Naive thymus-derived CD4-positive, alpha-beta T cell (primary cell): ENCODE data around the gene ADGRG4. TPM values are rescaled to one million over a fixed set of nuclear protein-coding genes. Genes with fewer than 3 reads are reported as not detected.

Experiments
- ATAC-seq: fragments of 150-1000 bp; cut with Tn5 transposase; 2 replicates; pipeline ENCODE4 v1.10.0; 2021; ENCODE audit warnings: mild to moderate bottlenecking, moderate library complexity
- CTCF ChIA-PET: fragments of 350-600 bp; sonication (Branson Sonifier 250); formaldehyde crosslinking; loops from one replicate; lab custom pipeline; 2021; ENCODE audit warnings: antibody characterized with exemption; lab: Charles Lee
- POLR2A ChIA-PET: fragments of 350-600 bp; sonication (Branson Sonifier 250); formaldehyde crosslinking; loops from one replicate; lab custom pipeline; 2021; ENCODE audit warnings: antibody characterized with exemption, inconsistent platforms; lab: Charles Lee
- DNase-seq, 9 donors: peaks; one replicate each; pipeline versions ENCODE4 v3.0.0 to v3.0.0-alpha.2; 2020 to 2022; ENCODE audit warnings: mixed read lengths in 1 of 9
- H3K27ac ChIP-seq: one replicate; pipeline ENCODE4 v1.7.0; 2013; ENCODE audit warnings: mild to moderate bottlenecking, low read depth, low read length, moderate library complexity
- H3K27me3 ChIP-seq, 2 donors: one replicate each; pipeline ENCODE4 v1.7.0; 2013; ENCODE audit warnings: low read length in 2 of 2, mild to moderate bottlenecking in 2 of 2, moderate library complexity in 2 of 2; ENCODE audit not compliant: control insufficient read depth in 2 of 2, insufficient read depth in 2 of 2
- H3K36me3 ChIP-seq, 3 experiments: 1 replicate in 2 of 3; 2 replicates in 1 of 3; pipeline ENCODE4 v1.7.0; 2013; ENCODE audit warnings: low read length in 3 of 3, mild to moderate bottlenecking in 3 of 3, moderate library complexity in 1 of 3; ENCODE audit not compliant: insufficient read depth in 3 of 3, control insufficient read depth in 2 of 3
- H3K4me1 ChIP-seq, 2 donors: one replicate each; pipeline ENCODE4 v1.7.0; 2013; ENCODE audit warnings: low read length in 2 of 2, mild to moderate bottlenecking in 2 of 2, moderate library complexity in 1 of 2; ENCODE audit not compliant: control insufficient read depth in 2 of 2, insufficient read depth in 2 of 2
- H3K4me3 ChIP-seq: 2 replicates; pipeline ENCODE4 v1.7.0; 2013; ENCODE audit warnings: mild to moderate bottlenecking, low read length
- H3K9me3 ChIP-seq, 3 experiments: 1 replicate in 2 of 3; 2 replicates in 1 of 3; pipeline ENCODE4 v1.7.0; 2013; ENCODE audit warnings: low read length in 3 of 3; ENCODE audit not compliant: control insufficient read depth in 2 of 3
- H3K27ac Mint-ChIP-seq, 9 donors: one replicate each; pipeline ENCODE4 v1.8.0; 2020 to 2022; ENCODE audit warnings: mixed read lengths in 9 of 9, mild to moderate bottlenecking in 8 of 9, moderate library complexity in 5 of 9, inconsistent platforms in 2 of 9
- H3K27me3 Mint-ChIP-seq, 5 donors: one replicate each; pipeline ENCODE4 v1.8.0; 2021 to 2022; ENCODE audit warnings: mixed read lengths in 5 of 5, mild to moderate bottlenecking in 1 of 5
- H3K36me3 Mint-ChIP-seq, 5 donors: one replicate each; pipeline ENCODE4 v1.8.0; 2020 to 2022; ENCODE audit warnings: mixed read lengths in 5 of 5, mild to moderate bottlenecking in 3 of 5, inconsistent platforms in 1 of 5
- H3K4me1 Mint-ChIP-seq, 7 donors: one replicate each; pipeline ENCODE4 v1.8.0; 2020 to 2022; ENCODE audit warnings: mixed read lengths in 7 of 7, mild to moderate bottlenecking in 3 of 7, inconsistent platforms in 1 of 7
- H3K4me3 Mint-ChIP-seq, 10 donors: one replicate each; pipeline ENCODE4 v1.8.0; 2020 to 2022; ENCODE audit warnings: mild to moderate bottlenecking in 10 of 10, mixed read lengths in 10 of 10, moderate library complexity in 6 of 10, inconsistent platforms in 2 of 10
- H3K9me3 Mint-ChIP-seq, 11 donors: one replicate each; pipeline ENCODE4 v1.8.0; 2020 to 2022; ENCODE audit warnings: mixed read lengths in 11 of 11, mild to moderate bottlenecking in 4 of 11, inconsistent platforms in 1 of 11, moderate library complexity in 1 of 11
- intact Hi-C, 2 donors: fragments of 100-400 bp; cut with micrococcal nuclease; formaldehyde crosslinking; loops; one replicate each; pipeline ENCODE4 v1.15.1; 2023
- polyA plus RNA-seq, 2 donors: library from polyadenylated mRNA; unstranded; fragments of 300-500 nt; fragmentation: Illumina TruSeq; gene quantifications; one replicate each; pipeline ENCODE4 v1.2.3, GENCODE V29; 2021
- total RNA-seq, 6 experiments: library from RNA in 5 of 6; stranded (reverse) in 5 of 6; gene quantifications; 1 replicate in 5 of 6; 2 replicates in 1 of 6; pipeline ENCODE4 v1.2.3 and lab custom pipeline; 2021 to 2026

Gene ADGRG4
- total and polyA plus RNA-seq, 7 experiments from 2014 or later = not detected

- Mint-ChIP-seq H3K36me3 (no peaks in the 10 kb centered on the region), H3K27ac (no peak overlapping the region), H3K9me3 (no peaks in the 10 kb centered on the region), H3K27me3 (no peaks in the 10 kb centered on the region), H3K4me1 (no peaks in the 10 kb centered on the region), H3K4me3 (no peak overlapping the region)
- Histone ChIP-seq H3K4me3 (no peak overlapping the region), H3K27me3 (no peaks in the 10 kb centered on the region), H3K27ac (no peak overlapping the region), H3K36me3 (no peaks in the 10 kb centered on the region), H3K4me1 (no peaks in the 10 kb centered on the region), H3K9me3 (no peaks in the 10 kb centered on the region)
- DNase-seq (no peak), ATAC-seq (no peak)
- ChIA-PET CTCF (no interaction called here), POLR2A (no interaction called here)
- intact Hi-C loops = no loop called here
Observed at GRCh38 chrX:136446208-136446607, 145.4 kb downstream of the ADGRG4 start.

GRCh38 chrX:136447308-136447707 lies 146.5 kb downstream of the ADGRG4 start:
- Mint-ChIP-seq H3K9me3 (no peaks in the 10 kb centered on the region), H3K27ac (no peak overlapping the region), H3K36me3 (no peaks in the 10 kb centered on the region), H3K4me1 (no peaks in the 10 kb centered on the region), H3K4me3 (no peak overlapping the region), H3K27me3 (no peaks in the 10 kb centered on the region)
- no peaks in the 10 kb centered on the region for H3K36me3 ChIP-seq
- ChIA-PET POLR2A (no interaction called here), CTCF (no interaction called here)
- H3K4me1 ChIP-seq = no peaks in the 10 kb centered on the region
- no peak overlapping the region for H3K27ac ChIP-seq
- H3K27me3 ChIP-seq = no peaks in the 10 kb centered on the region
- H3K9me3 ChIP-seq = no peaks in the 10 kb centered on the region
- ATAC-seq (no peak), DNase-seq (no peak)
- H3K4me3 ChIP-seq = no peak overlapping the region
- intact Hi-C loops = no loop called here

- no peak for ATAC-seq
- H3K9me3 Mint-ChIP-seq = no peaks in the 10 kb centered on the region
- POLR2A ChIA-PET = no interaction called here
Observed at GRCh38 chrX:136447968-136448367, 147.2 kb downstream of the ADGRG4 start.

GRCh38 chrX:136450050-136450830 lies 149.5 kb downstream of the ADGRG4 start:
- Mint-ChIP-seq H3K27me3 (no peaks in the 10 kb centered on the region), H3K4me3 (no peak overlapping the region), H3K27ac (no peak overlapping the region), H3K9me3 (no peaks in the 10 kb centered on the region), H3K36me3 (no peaks in the 10 kb centered on the region), H3K4me1 (no peaks in the 10 kb centered on the region)
- Histone ChIP-seq H3K27ac (no peak overlapping the region), H3K27me3 (no peaks in the 10 kb centered on the region), H3K4me1 (no peaks in the 10 kb centered on the region), H3K36me3 (no peaks in the 10 kb centered on the region), H3K4me3 (no peak overlapping the region), H3K9me3 (no peaks in the 10 kb centered on the region)
- intact Hi-C loops = no loop called here
- ATAC-seq (no peak), DNase-seq (no peak)
- POLR2A ChIA-PET = no interaction called here
- CTCF ChIA-PET = no interaction called here

More at GRCh38 chrX:136447968-136448367, 147.2 kb downstream of the ADGRG4 start:
- intact Hi-C loops = no loop called here
- Histone ChIP-seq H3K4me3 (no peak overlapping the region), H3K36me3 (no peaks in the 10 kb centered on the region), H3K27ac (no peak overlapping the region), H3K4me1 (no peaks in the 10 kb centered on the region), H3K9me3 (no peaks in the 10 kb centered on the region), H3K27me3 (no peaks in the 10 kb centered on the region)
- Mint-ChIP-seq H3K36me3 (no peaks in the 10 kb centered on the region), H3K27me3 (no peaks in the 10 kb centered on the region), H3K27ac (no peak overlapping the region), H3K4me1 (no peaks in the 10 kb centered on the region), H3K4me3 (no peak overlapping the region)
- no peak for DNase-seq
- CTCF ChIA-PET = no interaction called here

GRCh38 chrX:136452614-136453013 lies 151.9 kb downstream of the ADGRG4 start:
- Histone ChIP-seq H3K27me3 (no peaks in the 10 kb centered on the region), H3K9me3 (no peaks in the 10 kb centered on the region), H3K27ac (no peak overlapping the region), H3K4me3 (no peak overlapping the region), H3K4me1 (no peaks in the 10 kb centered on the region), H3K36me3 (no peaks in the 10 kb centered on the region)
- Mint-ChIP-seq H3K27me3 (peaks cover 0 to 2% (median 0%) of the 10 kb centered on the region in 5 donors), H3K36me3 (no peaks in the 10 kb centered on the region), H3K27ac (no peak overlapping the region), H3K9me3 (no peaks in the 10 kb centered on the region), H3K4me1 (no peaks in the 10 kb centered on the region), H3K4me3 (no peak overlapping the region)
- intact Hi-C loops = no loop called here
- POLR2A ChIA-PET = no interaction called here
- CTCF ChIA-PET = no interaction called here
- DNase-seq = no peak
- ATAC-seq = no peak

- H3K4me3 ChIP-seq = no peak overlapping the region
- Mint-ChIP-seq H3K27me3 (peaks cover 0 to 2% (median 0%) of the 10 kb centered on the region in 5 donors), H3K27ac (no peak overlapping the region), H3K4me1 (no peaks in the 10 kb centered on the region), H3K36me3 (no peaks in the 10 kb centered on the region), H3K4me3 (no peak overlapping the region), H3K9me3 (no peaks in the 10 kb centered on the region)
- intact Hi-C loops = no loop called here
- no peaks in the 10 kb centered on the region for H3K4me1 ChIP-seq
- CTCF ChIA-PET = no interaction called here
- no peaks in the 10 kb centered on the region for H3K36me3 ChIP-seq
- DNase-seq (no peak), ATAC-seq (no peak)
- no peaks in the 10 kb centered on the region for H3K27me3 ChIP-seq
- H3K27ac ChIP-seq = no peak overlapping the region
- no peaks in the 10 kb centered on the region for H3K9me3 ChIP-seq
- POLR2A ChIA-PET = no interaction called here
Observed at GRCh38 chrX:136453114-136453513, 152.4 kb downstream of the ADGRG4 start.

- DNase-seq = no peak
- POLR2A ChIA-PET = no interaction called here
- CTCF ChIA-PET = no interaction called here
- Histone ChIP-seq H3K4me3 (no peak overlapping the region), H3K27me3 (no peaks in the 10 kb centered on the region), H3K4me1 (no peaks in the 10 kb centered on the region), H3K9me3 (no peaks in the 10 kb centered on the region), H3K36me3 (no peaks in the 10 kb centered on the region), H3K27ac (no peak overlapping the region)
- no peak overlapping the region for H3K4me3 Mint-ChIP-seq
- no peak for ATAC-seq
- H3K9me3 Mint-ChIP-seq = no peaks in the 10 kb centered on the region
- intact Hi-C loops = no loop called here
- no peak overlapping the region for H3K27ac Mint-ChIP-seq
- no peaks in the 10 kb centered on the region for H3K4me1 Mint-ChIP-seq
- no peaks in the 10 kb centered on the region for H3K36me3 Mint-ChIP-seq
- H3K27me3 Mint-ChIP-seq = peaks cover 0 to 2% (median 0%) of the 10 kb centered on the region in 5 donors
Observed at GRCh38 chrX:136453771-136454170, 153.0 kb downstream of the ADGRG4 start.
